GM12891 (cell line): ENCODE measurements around the gene PLEKHJ1.
A peak's percentile ranks its signal among the peaks of the same experiment; 100 is the strongest.

Experiments used
- DNase-seq: peaks from one replicate; pipeline ENCODE4 v3.0.0; 2011; ENCODE audit warnings: low spot score; ENCODE audit not compliant: insufficient read length
- FAIRE-seq: peaks from 2 replicates; lab custom pipeline; 2011; peaks lifted over from hg19 to GRCh38; lab: Jason Lieb, UNC
- PAX5 ChIP-seq: IDR thresholded peaks from 2 replicates; pipeline ENCODE4 v1.6.1; 2011; ENCODE audit warnings: low read length, moderate library complexity, mild to moderate bottlenecking; ENCODE audit not compliant: insufficient read depth, severe bottlenecking
- POLR2A ChIP-seq: IDR thresholded peaks from 2 replicates; pipeline ENCODE4 v1.6.1; 2011; ENCODE audit warnings: low read depth, low read length, control low read depth
- POLR2AphosphoS5 ChIP-seq: IDR thresholded peaks from 2 replicates; pipeline ENCODE4 v1.6.1; 2011; ENCODE audit warnings: low read depth, low read length, control low read depth
- POU2F2 ChIP-seq: IDR thresholded peaks from 2 replicates; pipeline ENCODE4 v1.6.1; 2011; ENCODE audit warnings: low read depth, mild to moderate bottlenecking, control low read depth, low read length, moderate library complexity
- SPI1 ChIP-seq: IDR thresholded peaks from 2 replicates; pipeline ENCODE4 v1.6.1; 2011; ENCODE audit warnings: low read depth, low read length, control low read depth
- TAF1 ChIP-seq: IDR thresholded peaks from 2 replicates; pipeline ENCODE4 v1.6.1; 2011; ENCODE audit warnings: low read depth, low read length, control low read depth

Gene PLEKHJ1

GRCh38 chr19:2249010-2249866 is 13.1 kb upstream of the PLEKHJ1 start, which contains the start of gene AMH:
Gene AMH (plus strand): TSS chr19:2249323. CDS start chr19:2249333, 10 bp downstream.
- FAIRE-seq: no peak
- TF ChIP-seq POLR2AphosphoS5 (peak; percentile 26), TAF1 (no peak), POU2F2 (no peak), POLR2A (peak; percentile 57; the same call in 1 of the 2 replicates)
- DNase-seq: no peak

- no peak for FAIRE-seq
- DNase-seq: no peak
- TF ChIP-seq POLR2A (no peak), TAF1 (no peak), SPI1 (no peak), POU2F2 (no peak)
Observed at GRCh38 chr19:2248136-2249009, 12.2 kb upstream of the PLEKHJ1 start.

DNA sequence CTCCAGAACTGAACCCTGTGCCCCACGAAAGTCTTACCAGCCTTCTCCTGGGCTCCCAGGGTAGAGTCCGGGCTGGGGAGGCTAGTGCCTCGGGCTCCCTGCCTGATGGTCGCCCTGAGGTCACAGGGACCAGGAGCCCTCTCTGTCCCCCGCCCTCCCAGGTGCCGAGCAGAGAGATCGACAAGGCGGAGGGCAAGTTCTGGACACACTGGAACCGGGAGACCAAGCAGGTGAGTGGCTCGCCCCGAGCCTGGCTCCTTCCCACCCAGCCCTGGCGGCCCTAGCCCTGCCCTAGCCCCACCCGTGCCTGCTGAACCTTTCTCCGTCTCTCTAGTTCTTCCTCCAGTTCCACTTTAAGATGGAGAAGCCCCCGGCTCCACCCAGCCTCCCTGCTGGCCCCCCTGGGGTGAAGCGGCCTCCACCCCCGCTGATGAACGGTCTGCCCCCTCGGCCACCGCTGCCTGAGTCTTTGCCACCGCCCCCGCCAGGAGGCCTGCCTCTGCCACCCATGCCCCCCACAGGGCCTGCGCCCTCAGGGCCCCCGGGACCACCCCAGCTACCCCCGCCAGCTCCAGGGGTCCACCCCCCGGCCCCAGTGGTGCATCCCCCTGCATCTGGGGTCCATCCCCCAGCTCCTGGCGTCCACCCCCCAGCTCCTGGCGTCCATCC is 11.4 kb upstream of the PLEKHJ1 start:
- FAIRE-seq (no peak), DNase-seq (no peak)
- TF ChIP-seq SPI1 (no peak), PAX5 (no peak), POLR2A (no peak), TAF1 (no peak)

DNA sequence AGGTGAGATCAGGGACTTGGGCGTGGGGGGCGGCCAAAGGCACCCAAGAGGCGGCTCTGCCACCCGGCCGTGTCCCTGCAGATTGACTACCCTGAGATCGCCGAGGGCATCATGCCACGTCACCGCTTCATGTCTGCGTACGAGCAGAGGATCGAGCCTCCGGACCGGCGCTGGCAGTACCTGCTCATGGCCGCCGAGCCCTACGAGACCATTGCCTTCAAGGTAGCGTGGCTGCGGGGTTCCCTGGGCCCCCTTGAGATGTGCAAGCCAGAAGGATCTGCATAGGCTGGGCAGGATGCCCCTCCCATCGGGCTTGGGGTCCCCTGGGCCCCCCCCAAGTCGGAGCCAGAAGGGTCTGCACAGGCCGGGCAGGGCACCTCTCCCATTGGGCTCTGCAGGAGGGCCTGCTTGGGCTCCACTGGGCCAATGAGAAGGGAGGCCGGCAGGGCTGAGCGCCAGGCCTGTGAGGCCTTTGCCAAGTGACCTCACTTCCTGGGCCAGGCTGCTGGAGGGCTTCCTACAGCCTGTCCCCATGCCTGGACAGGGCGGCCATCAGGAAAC is 10.8 kb upstream of the PLEKHJ1 start:
- FAIRE-seq: no peak
- TF ChIP-seq POLR2A (no peak), SPI1 (no peak), TAF1 (no peak), PAX5 (no peak), POLR2AphosphoS5 (no peak), POU2F2 (no peak)
- DNase-seq: no peak

- TF ChIP-seq TAF1 (no peak), SPI1 (no peak), PAX5 (no peak), POLR2AphosphoS5 (no peak), POLR2A (no peak), POU2F2 (no peak)
- no peak for FAIRE-seq
- no peak for DNase-seq
Observed at GRCh38 chr19:2246014-2246620, 10.0 kb upstream of the PLEKHJ1 start.

- FAIRE-seq (no peak), DNase-seq (no peak)
- TF ChIP-seq POLR2A (no peak), TAF1 (no peak), PAX5 (no peak), POLR2AphosphoS5 (no peak), SPI1 (no peak), POU2F2 (no peak)
Observed at GRCh38 chr19:2245273-2245672, 9.1 kb upstream of the PLEKHJ1 start.

- FAIRE-seq (no peak), DNase-seq (no peak)
- no peak for TF ChIP-seq POLR2AphosphoS5
- TF ChIP-seq SPI1: no peak
- no peak for TF ChIP-seq POLR2A
- TF ChIP-seq PAX5: no peak
- no peak for TF ChIP-seq TAF1
- no peak for TF ChIP-seq POU2F2
Observed at GRCh38 chr19:2244486-2244885, 8.4 kb upstream of the PLEKHJ1 start.

- DNase-seq (no peak), FAIRE-seq (no peak)
- TF ChIP-seq SPI1 (no peak), POU2F2 (no peak), TAF1 (no peak), POLR2AphosphoS5 (no peak), POLR2A (no peak), PAX5 (no peak)
Observed at GRCh38 chr19:2244125-2244411, 7.9 kb upstream of the PLEKHJ1 start.
